Measurements from ENCODE around the gene TP53I3. TPM values are rescaled to one million over a fixed set of nuclear protein-coding genes. Genes with fewer than 3 reads are reported as not detected.
"Not testable (repeated sequence)": the region's sequence is repeated elsewhere in the genome, so short reads cannot be mapped to it uniquely, and the experiment has no call there.

The TP53I3 gene, protein sequence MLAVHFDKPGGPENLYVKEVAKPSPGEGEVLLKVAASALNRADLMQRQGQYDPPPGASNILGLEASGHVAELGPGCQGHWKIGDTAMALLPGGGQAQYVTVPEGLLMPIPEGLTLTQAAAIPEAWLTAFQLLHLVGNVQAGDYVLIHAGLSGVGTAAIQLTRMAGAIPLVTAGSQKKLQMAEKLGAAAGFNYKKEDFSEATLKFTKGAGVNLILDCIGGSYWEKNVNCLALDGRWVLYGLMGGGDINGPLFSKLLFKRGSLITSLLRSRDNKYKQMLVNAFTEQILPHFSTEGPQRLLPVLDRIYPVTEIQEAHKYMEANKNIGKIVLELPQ
- 10 to 100 TPM in 1 of 2 donors, 1 to 10 TPM in 1; 9.8 to 23.5 TPM for total RNA-seq
- long read RNA-seq, donor 1, partial matches to known transcripts: 1 of 11 reads
- long read RNA-seq, donor 1, other reads (novel, unspliced or antisense): 3 of 11 reads
- long read RNA-seq, donor 2, transcript TP53I3-202 (6 exons, 1,635 nt): major isoform, 11 of 28 reads
- long read RNA-seq, donor 2, transcript TP53I3-201 (5 exons, 1,998 nt): minor isoform, 8 of 28 reads
- long read RNA-seq, donor 2, partial matches to known transcripts: 1 of 28 reads
- long read RNA-seq, donor 2, other reads (novel, unspliced or antisense): 4 of 28 reads

GRCh38 chr2:24084386-24085199 lies at the start of gene TP53I3:
Gene TP53I3 (minus strand): TSS chr2:24084834. CDS start chr2:24084326, 508 bp downstream.
- intact Hi-C loops (cut with DNase I): loop anchor here in 1 of 2 donors (10.0 kb wide), 1 partner anchor 160 kb away; the partner anchor contains the start of gene ATAD2B
- peak; percentile 97 for DNase-seq (ENCODE audit: low spot score)

GRCh38 chr2:24132543-24132942 lies 47.9 kb upstream of the TP53I3 start:
- no peak for DNase-seq (ENCODE audit: low spot score)
- intact Hi-C loops (cut with DNase I): no loop called here

DNA sequence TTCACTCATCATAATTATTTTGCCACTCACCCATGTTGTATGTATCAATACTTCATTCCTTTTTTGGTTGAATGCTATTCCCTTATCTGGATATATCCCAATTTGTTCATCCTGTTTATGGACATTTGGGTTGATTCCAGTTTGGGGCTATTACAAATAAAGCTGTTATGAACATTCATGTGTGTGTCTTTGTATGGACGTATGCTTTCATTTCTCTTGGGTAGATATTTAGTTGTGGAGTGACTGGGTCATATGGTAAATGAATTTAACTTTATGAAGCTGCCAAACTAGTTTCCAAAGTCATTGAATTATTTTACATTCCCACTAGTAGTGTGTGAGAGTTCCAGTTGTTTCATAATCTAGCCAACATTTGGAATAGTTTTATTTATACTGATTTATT lies 41.3 kb upstream of the TP53I3 start:
- intact Hi-C loops (cut with DNase I): no loop called here
- DNase-seq (ENCODE audit: low spot score): no peak

DNA sequence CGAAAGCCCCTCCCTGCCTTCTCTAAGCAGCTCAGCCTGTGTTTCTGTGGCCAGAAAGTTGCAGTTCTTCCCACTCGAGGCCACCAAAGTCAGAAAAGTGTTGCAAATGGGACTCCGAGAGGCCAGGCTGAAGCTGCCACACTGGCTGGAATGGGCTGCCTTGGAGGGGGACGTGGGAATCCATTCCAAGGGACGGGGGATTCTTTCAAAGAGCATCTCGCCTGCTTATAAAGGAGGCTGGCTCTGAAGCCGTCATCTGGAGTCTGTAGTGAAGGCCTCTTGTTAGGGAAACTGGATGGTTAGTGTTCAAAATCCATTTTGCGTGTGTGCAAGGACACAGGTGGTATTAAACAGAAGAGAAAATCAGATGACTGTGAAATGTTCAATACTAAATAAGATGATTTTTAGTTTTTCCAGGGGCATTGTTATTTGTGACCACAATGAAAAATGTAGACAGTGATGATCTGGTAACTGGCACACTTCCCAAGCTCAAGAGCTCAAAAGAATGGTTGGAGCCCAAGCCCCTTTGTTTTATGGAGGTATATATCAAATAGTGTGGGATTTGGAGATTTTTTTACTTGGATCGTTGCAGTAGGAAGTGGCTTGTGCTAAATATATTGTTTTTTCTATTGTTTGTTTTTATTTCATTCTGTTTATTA lies 39.4 kb upstream of the TP53I3 start:
- intact Hi-C loops (cut with DNase I): no loop called here
- no peak for DNase-seq (ENCODE audit: low spot score)

GRCh38 chr2:24123195-24123921 lies 38.7 kb upstream of the TP53I3 start, which contains the start of the genes FAM228B and PFN4:
Gene FAM228B (plus strand): TSS chr2:24123469. CDS start chr2:24124362, 893 bp downstream.
Gene PFN4 (minus strand): TSS chr2:24123334. CDS start chr2:24122535, 799 bp downstream.
- peak; percentile 96 for DNase-seq (ENCODE audit: low spot score)
- intact Hi-C loops (cut with DNase I): no loop called here

DNA sequence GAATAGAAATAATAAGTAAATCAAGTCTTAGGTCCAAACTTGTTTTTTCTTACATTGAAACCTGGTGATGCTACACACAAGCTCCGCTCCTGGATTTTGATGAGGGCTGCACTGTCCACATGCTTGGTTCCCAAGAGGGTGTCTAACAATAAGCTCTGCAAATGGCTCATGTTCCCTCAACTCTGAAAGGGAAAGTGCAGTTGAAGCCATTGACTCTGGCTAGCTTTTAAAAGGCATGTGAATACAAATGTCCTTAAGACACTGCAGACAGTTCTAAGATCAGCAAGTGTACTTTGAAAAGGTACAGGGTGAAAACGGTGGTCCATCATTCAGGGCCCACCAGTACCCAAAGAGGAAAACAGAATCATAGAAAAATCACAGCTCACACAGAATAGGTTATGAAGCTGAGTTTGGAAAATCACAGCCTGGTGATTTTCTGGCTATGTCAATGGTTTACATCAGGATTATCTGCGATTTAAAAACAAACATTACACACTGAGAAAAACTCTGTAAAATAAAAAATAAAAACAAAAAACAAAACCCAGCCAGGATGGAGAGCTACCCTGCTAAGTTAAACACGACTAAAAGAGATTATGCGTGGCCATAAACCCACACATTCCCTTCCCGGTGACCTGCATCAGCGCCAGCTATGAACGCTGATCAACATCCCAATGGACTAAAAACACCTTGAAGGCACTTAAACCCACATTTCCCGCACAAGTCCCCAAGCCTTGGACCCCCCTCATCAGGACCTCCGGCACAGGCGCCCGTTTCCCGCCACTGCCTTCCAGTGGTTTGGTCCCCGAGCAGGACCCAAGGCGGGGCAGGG lies 37.9 kb upstream of the TP53I3 start:
- DNase-seq (ENCODE audit: low spot score): no peak
- intact Hi-C loops (cut with DNase I): no loop called here

DNA sequence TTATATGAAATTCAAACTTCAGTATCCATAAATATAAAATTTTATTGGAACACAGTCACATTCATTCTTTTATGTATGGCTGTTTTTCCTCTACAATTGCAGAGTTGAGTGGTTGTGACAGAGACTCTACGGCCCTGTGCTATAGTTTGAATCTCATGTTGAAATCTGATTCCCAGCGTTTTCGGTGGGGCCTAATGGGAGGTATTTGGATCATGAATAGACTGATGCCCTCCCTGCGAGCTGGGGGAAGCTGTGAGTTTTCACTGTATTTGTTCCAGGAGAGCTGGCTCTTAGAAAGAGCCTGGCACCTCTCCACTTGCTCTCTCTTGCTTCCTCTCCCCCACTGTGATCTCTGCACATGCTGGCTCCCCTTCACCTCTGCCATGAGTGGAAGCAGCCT lies 36.8 kb upstream of the TP53I3 start:
- DNase-seq (ENCODE audit: low spot score): no peak
- intact Hi-C loops (cut with DNase I): no loop called here

DNA sequence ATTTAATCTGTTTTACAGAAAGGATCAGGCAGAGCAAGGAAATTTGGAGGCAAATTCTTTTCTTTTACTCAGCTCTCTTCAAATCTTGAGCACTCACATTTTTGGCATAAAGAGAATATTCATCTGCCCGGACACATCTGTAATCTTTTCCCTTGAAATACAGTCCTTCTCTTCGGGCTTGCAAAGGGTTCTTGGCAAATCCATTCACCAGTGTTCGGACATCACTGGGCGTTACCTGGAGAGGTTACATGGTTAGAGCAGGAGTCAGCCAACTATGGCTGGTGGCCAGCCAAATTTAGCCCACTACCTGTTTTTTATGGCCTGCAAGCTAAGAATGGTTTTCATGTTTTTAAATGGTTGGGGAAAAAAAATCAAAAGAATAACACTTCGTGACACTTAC lies 36.4 kb upstream of the TP53I3 start:
- intact Hi-C loops (cut with DNase I): no loop called here
- no peak for DNase-seq (ENCODE audit: low spot score)

- no peak for DNase-seq (ENCODE audit: low spot score)
- intact Hi-C loops (cut with DNase I): no loop called here
Measured at GRCh38 chr2:24117902-24118301, 33.3 kb upstream of the TP53I3 start.

GRCh38 chr2:24115057-24115456 lies 30.4 kb upstream of the TP53I3 start:
- DNase-seq (ENCODE audit: low spot score): no peak
- intact Hi-C loops (cut with DNase I): no loop called here

GRCh38 chr2:24111407-24111901 lies 26.8 kb upstream of the TP53I3 start:
- intact Hi-C loops (cut with DNase I): no loop called here
- DNase-seq (ENCODE audit: low spot score): no peak

DNA sequence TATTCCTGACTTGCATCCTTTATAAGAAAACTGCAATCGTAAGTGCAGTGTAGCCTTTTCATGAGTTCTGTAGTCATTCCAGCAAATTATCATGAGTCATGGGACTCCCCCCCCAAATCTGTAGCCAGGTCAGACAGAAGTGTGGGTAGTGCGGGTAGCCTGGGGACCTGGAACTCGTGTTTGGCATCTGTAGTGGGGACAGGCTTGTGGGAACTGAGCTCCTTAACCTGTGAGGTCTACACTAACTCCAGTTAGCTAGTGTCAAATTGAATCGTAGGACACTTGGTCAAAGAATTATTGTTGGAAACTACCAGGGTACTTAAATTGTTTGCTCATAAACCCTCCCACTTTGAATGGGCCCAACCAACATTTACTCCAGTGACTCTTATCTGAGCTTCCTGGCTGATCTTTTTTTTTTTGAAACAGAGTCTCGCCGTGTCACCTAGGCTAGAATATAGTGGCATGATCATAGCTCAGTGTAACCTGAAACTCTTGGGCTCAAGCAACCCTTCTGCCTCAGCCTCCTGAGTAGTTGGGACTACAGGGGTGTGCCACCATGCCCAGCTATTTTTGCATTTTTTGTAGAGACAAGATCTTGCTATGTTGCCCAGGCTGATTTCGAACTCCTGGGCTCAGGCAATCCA lies 26.1 kb upstream of the TP53I3 start:
- intact Hi-C loops (cut with DNase I): no loop called here
- DNase-seq (ENCODE audit: low spot score): no peak

DNA sequence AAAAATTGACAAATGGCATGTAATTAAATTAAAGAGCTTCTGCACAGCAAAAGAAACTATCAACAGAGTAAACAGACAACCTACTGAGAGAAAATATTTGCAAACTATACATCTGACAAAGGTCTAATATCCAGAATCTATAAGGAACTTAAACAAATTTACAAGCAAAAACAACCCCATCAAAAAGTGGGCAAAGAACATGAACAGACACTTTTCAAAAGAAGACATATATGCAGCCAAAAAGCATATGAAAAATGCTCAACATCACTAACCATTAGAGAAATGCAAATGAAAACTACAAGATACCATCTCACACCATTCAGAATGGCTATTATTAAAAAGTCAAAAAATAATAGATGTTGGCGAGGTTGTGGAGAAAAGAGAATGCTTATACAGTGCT lies 24.8 kb upstream of the TP53I3 start:
- intact Hi-C loops (cut with DNase I); DNase-seq (ENCODE audit: low spot score): not testable (repeated sequence)

- DNase-seq (ENCODE audit: low spot score): no peak
- intact Hi-C loops (cut with DNase I): no loop called here
Measured at GRCh38 chr2:24107336-24107735, 22.7 kb upstream of the TP53I3 start.

DNA sequence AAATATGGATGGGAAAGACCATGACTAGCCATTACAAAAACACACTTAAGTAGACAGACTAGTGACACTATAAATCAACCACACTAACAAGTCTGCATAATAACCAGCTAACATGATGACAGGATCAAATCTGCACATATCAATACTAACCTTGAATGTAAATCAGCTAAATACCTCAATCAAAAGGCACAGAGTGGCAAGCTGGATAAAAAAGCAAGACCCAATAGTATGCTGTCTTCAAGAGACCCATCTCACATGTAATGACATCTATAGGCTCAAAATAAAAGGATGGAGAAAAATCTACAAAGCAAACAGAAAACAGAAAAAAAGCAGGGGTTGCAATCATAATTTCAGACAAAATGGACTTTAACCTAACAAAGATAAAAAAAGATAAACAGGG lies 22.2 kb upstream of the TP53I3 start:
- intact Hi-C loops (cut with DNase I): no loop called here
- no peak for DNase-seq (ENCODE audit: low spot score)

GRCh38 chr2:24105816-24106215 lies 21.2 kb upstream of the TP53I3 start:
- intact Hi-C loops (cut with DNase I): no loop called here
- no peak for DNase-seq (ENCODE audit: low spot score)

DNA sequence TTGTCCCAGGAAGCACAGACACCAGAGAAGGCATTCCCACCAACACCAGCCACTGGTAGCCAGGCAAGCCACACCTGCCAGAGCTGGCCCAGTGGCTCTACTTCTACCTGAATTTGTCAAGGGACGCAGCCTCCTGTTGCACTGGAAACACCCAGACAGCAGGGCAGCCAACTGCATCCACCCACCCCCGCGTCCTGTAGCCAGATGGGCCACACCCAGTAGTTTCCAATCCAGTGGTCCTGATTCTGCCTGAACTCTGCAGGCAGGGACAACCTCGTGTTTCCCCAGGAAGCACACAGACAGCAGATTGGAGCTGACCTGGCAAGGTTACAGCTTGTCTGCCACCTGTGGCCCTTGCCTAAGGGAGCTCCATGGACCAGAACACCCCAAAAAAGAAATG lies 20.3 kb upstream of the TP53I3 start:
- intact Hi-C loops (cut with DNase I): no loop called here
- no peak for DNase-seq (ENCODE audit: low spot score)
